NCI-H1417 (cell line): ENCODE results near the gene MYBBP1A.

Experiments used
- DNase-seq, 3 experiments: peaks; one replicate each; lab custom pipeline; 2025; lab: John Stamatoyannopoulos, UW

Gene MYBBP1A

GRCh38 chr17:4548721-4549531 lies 6.3 kb downstream of the MYBBP1A start:
- no peak for DNase-seq

GRCh38 chr17:4548061-4548461 lies 7.1 kb downstream of the MYBBP1A start:
- DNase-seq = no peak

GRCh38 chr17:4547118-4547906 lies 7.9 kb downstream of the MYBBP1A start:
- DNase-seq = no peak

- no peak for DNase-seq
These were observed 9.8 kb downstream of the MYBBP1A start for GRCh38 chr17:4545217-4545951.

DNA sequence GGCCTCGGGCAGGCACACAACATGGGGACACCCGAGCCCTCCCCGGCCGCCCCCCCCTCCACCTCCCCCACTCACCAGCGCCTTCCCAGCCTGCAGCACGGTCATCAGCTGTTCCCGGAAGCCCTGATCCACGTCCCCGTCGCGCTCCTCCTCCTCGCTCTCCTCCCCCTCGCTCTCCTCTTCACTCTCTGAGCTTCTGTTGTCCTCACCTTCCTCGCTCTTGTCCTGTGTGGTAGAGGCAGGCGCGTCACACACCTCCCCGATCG lies 10.3 kb downstream of the MYBBP1A start:
- DNase-seq = no peak

GRCh38 chr17:4544135-4544950 lies 10.8 kb downstream of the MYBBP1A start:
- DNase-seq = no peak

DNA sequence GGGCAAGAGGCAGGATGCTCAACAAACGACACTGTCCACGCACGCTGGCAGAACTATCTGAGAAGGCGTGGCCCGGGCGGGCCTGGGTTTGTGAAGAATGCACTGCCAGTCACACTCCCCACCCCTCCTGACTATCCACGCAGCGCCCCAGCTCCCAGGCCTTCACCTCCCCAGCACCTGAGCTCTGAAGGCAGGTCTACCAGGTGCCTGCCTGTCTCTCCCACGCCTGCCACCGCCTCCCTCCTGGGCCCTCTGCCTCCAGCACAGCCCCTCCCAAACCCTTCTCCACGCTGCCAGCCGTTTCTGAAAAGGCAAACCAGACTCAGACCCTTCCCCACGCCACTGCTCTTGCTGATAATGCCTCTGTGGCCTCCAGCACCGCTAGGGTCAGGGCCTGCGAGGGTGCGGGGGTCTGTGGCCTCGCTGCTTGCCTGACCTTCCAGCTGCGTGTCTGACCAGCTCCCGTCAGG lies 11.6 kb downstream of the MYBBP1A start:
- no peak for DNase-seq

DNA sequence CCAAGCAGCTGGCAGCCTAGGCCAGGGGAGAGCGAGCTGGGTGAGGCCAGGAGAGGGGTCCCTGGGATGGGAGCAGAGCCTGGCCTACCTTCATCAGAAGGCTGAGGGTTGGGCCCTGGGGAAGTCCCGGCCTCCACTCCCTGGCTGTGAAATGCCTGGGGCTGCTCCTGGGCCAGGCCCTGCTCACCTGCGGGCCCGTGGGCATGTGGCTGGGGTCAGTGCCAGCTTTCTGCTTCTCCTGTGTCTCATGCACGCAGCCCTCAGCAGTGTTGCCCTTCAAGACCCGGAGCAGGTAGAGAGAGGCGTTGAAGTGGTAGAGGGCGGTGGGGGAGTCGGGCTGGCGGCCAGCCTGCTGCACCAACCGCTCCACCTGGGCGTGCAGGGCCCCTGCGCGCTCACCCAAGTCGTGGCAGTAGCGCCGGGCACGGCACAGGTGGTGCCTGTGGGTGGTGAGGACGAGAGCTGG lies 12.4 kb downstream of the MYBBP1A start:
- DNase-seq = no peak

- no peak for DNase-seq
These were observed 13.0 kb downstream of the MYBBP1A start for GRCh38 chr17:4542003-4542725.

DNA sequence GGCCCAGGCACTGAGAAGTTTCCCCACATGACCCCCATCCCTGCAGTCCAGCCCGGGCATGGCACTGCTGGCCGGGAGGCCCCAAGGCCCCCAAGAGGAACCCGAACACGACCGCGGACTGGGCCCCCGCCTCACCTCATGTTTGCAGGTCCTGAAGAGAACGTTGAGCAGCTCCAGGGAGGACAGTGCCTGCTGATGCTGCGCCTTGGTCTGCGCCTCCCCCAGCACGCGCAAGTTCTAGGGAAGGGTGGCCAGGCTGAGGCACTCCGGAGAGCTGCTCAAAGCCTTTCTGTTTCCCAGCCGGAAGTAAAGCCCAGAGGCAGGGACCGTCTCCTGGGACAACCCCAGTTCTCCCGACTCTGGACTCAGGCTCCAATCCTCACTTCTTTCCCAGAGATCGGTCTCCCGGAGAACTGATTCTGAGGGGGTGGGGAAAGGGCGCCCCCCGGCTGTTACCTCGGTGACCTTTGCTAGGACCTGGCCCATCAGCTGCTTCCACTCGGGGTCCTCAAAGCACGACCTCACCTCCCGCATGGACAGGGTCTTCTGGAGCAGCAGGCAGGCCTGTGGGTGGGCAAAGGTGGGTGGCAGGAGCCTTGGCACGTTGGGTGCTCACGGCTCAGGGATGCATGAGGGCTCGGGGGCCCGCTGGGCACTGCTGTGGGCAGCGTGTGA lies 13.7 kb downstream of the MYBBP1A start:
- no peak for DNase-seq

GRCh38 chr17:4540687-4541327 lies 14.4 kb downstream of the MYBBP1A start:
- no peak for DNase-seq

- no peak for DNase-seq
These were observed 14.9 kb downstream of the MYBBP1A start for GRCh38 chr17:4540224-4540651.

GRCh38 chr17:4539576-4540223 lies 15.5 kb downstream of the MYBBP1A start:
- DNase-seq = no peak

- peak in 1 of 3 experiments; percentile 17 for DNase-seq
These were observed 16.2 kb downstream of the MYBBP1A start for GRCh38 chr17:4539025-4539424.

DNA sequence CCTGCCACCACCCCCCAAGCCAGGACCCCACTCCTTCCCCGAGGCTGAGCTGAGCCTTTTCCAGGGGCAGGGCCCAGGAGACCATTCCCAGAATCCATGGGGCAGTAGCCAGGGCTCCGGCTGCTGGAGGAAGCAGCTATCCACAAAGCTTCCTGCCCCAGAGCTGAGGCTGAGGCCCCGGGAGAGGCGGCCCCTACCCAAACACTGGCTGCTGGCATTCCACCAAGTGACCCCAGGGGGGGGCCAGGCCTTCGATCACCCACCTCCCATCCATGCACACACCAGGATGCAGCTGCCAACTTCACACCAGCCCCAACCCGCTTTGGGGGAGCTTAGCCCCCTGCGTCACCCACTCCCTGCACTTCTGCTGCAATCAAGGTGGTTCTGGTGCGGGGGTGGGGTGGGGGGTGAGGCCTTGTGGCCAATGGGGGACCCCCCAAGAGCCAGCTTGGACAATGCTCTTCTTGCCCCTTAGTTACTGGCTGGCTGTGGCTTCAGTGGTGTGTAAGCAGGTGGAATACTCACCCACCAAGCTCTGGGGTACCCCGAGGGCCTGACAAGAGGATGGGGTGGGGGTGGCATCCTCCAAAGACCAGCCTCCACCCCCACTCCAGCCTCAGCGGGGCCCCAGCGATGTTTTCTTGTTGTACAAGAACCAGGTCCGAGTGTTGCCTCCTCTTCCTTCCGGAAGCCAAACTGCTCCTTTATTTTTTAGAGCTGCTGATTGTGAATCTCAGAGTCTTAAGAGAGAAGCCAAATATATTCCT lies 16.8 kb downstream of the MYBBP1A start:
- DNase-seq = no peak

GRCh38 chr17:4537451-4538235 lies 17.5 kb downstream of the MYBBP1A start:
- no peak for DNase-seq

- DNase-seq = no peak
These were observed 18.3 kb downstream of the MYBBP1A start for GRCh38 chr17:4536742-4537411.
